H9 (cell line): ENCODE data around the gene STOM. TPM values are rescaled to one million over a fixed set of nuclear protein-coding genes. Genes with fewer than 3 reads are reported as not detected.

Source experiments
- DNase-seq: peaks from one replicate; pipeline ENCODE4 v3.0.0-alpha.2; 2017
- H2AFZ ChIP-seq: one replicate; pipeline ENCODE4 v1.6.1; 2013; ENCODE audit warnings: mild to moderate bottlenecking, low read length, control low read depth, moderate library complexity
- H2AK5ac ChIP-seq: 2 replicates; pipeline ENCODE4 v1.6.1; 2013; ENCODE audit warnings: low read length, control low read depth, mixed read lengths; ENCODE audit not compliant: insufficient read length
- H2BK120ac ChIP-seq: one replicate; pipeline ENCODE4 v1.6.1; 2013; ENCODE audit warnings: low read depth, mild to moderate bottlenecking, low read length, control low read depth, inconsistent platforms; ENCODE audit not compliant: poor library complexity, severe bottlenecking
- H2BK12ac ChIP-seq: 2 replicates; pipeline ENCODE4 v1.6.1; 2013; ENCODE audit warnings: low read length, control low read depth, mixed read lengths, low read depth; ENCODE audit not compliant: insufficient read length
- H2BK15ac ChIP-seq: 2 replicates; pipeline ENCODE4 v1.6.1; 2013; ENCODE audit warnings: low read depth, low read length, control low read depth
- H2BK20ac ChIP-seq: one replicate; pipeline ENCODE4 v1.6.1; 2013; ENCODE audit warnings: low read depth, mild to moderate bottlenecking, low read length, control low read depth, inconsistent platforms; ENCODE audit not compliant: poor library complexity, severe bottlenecking
- H2BK5ac ChIP-seq: 2 replicates; pipeline ENCODE4 v1.6.1; 2013; ENCODE audit warnings: low read length, control low read depth, mixed read lengths; ENCODE audit not compliant: insufficient read length
- H3K14ac ChIP-seq: 2 replicates; pipeline ENCODE4 v1.6.1; 2013; ENCODE audit warnings: low read length, control low read depth; ENCODE audit not compliant: insufficient read depth
- H3K18ac ChIP-seq: 2 replicates; pipeline ENCODE4 v1.6.1; 2013; ENCODE audit warnings: low read depth, mild to moderate bottlenecking, mixed read lengths, low read length, control low read depth; ENCODE audit not compliant: insufficient read length
- H3K23ac ChIP-seq: 2 replicates; pipeline ENCODE4 v1.6.1; 2013; ENCODE audit warnings: low read length, control low read depth, mixed read lengths, low read depth; ENCODE audit not compliant: insufficient read length
- H3K23me2 ChIP-seq: 2 replicates; pipeline ENCODE4 v1.6.1; 2013; ENCODE audit warnings: low read depth, mild to moderate bottlenecking, mixed read lengths, low read length, control low read depth; ENCODE audit not compliant: insufficient read length, poor library complexity, severe bottlenecking
- H3K27ac ChIP-seq: 2 replicates; pipeline ENCODE4 v1.5.1; 2013; ENCODE audit warnings: low read length, control low read depth, mixed read lengths, low read depth; ENCODE audit not compliant: insufficient read length
- H3K27me3 ChIP-seq: 2 replicates; pipeline ENCODE4 v1.6.1; 2013; ENCODE audit warnings: low read length, control low read depth, inconsistent platforms; ENCODE audit not compliant: insufficient read depth
- H3K4ac ChIP-seq: 2 replicates; pipeline ENCODE4 v1.6.1; 2013; ENCODE audit warnings: low read depth, mild to moderate bottlenecking, control low read depth, inconsistent platforms, low read length, moderate library complexity
- H3K4me1 ChIP-seq: 2 replicates; pipeline ENCODE4 v1.6.1; 2013; ENCODE audit warnings: low read length, control low read depth, inconsistent platforms; ENCODE audit not compliant: insufficient read depth
- H3K4me2 ChIP-seq: 2 replicates; pipeline ENCODE4 v1.6.1; 2013; ENCODE audit warnings: low read length, control low read depth, mixed read lengths; ENCODE audit not compliant: insufficient read length, insufficient read depth
- H3K56ac ChIP-seq: 2 replicates; pipeline ENCODE4 v1.6.1; 2013; ENCODE audit warnings: low read depth, mild to moderate bottlenecking, mixed read lengths, low read length, control low read depth; ENCODE audit not compliant: insufficient read length
- H3K79me1 ChIP-seq: 2 replicates; pipeline ENCODE4 v1.6.1; 2013; ENCODE audit warnings: low read depth, mild to moderate bottlenecking, moderate library complexity, low read length, control low read depth, inconsistent platforms; ENCODE audit not compliant: insufficient read depth, poor library complexity, severe bottlenecking
- H3K79me2 ChIP-seq: 2 replicates; pipeline ENCODE4 v1.6.1; 2013; ENCODE audit warnings: low read length, control low read depth, inconsistent platforms; ENCODE audit not compliant: insufficient read depth
- H3K9ac ChIP-seq: 2 replicates; pipeline ENCODE4 v1.6.1; 2013; ENCODE audit warnings: low read length, control low read depth, mixed read lengths; ENCODE audit not compliant: insufficient read length; ENCODE audit errors: extremely low read depth
- H3K9me3 ChIP-seq: one replicate; pipeline ENCODE4 v1.6.1; 2013; ENCODE audit warnings: low read depth, low read length, inconsistent platforms; ENCODE audit not compliant: control insufficient read depth
- H3T11ph ChIP-seq: one replicate; pipeline ENCODE4 v1.6.1; 2013; ENCODE audit warnings: mild to moderate bottlenecking, low read length, control low read depth, inconsistent platforms
- H4K20me1 ChIP-seq: one replicate; pipeline ENCODE4 v1.6.1; 2013; ENCODE audit not compliant: control insufficient read depth, insufficient read length, insufficient read depth
- H4K5ac ChIP-seq: 2 replicates; pipeline ENCODE4 v1.6.1; 2013; ENCODE audit warnings: low read depth, mild to moderate bottlenecking, mixed read lengths, low read length, control low read depth; ENCODE audit not compliant: insufficient read length
- H4K8ac ChIP-seq: replicated peaks from 2 replicates; pipeline ENCODE4 v1.6.1; 2013; ENCODE audit warnings: low read length, control low read depth, mixed read lengths, low read depth; ENCODE audit not compliant: insufficient read length
- H4K91ac ChIP-seq: 2 replicates; pipeline ENCODE4 v1.6.1; 2013; ENCODE audit warnings: low read depth, mild to moderate bottlenecking, moderate library complexity, mixed read lengths, low read length, control low read depth; ENCODE audit not compliant: insufficient read length
- H3K27ac Mint-ChIP-seq, 3 experiments: 2 replicates in 2 of 3; 3 replicates in 1 of 3; pipeline ENCODE4 v1.8.0; 2020 to 2021; ENCODE audit warnings: mixed read lengths in 3 of 3, mild to moderate bottlenecking in 1 of 3, moderate library complexity in 1 of 3
- H3K27me3 Mint-ChIP-seq: 2 replicates; pipeline ENCODE4 v1.8.0; 2021; ENCODE audit warnings: low read depth, mild to moderate bottlenecking, moderate library complexity, mixed read lengths
- H3K36me3 Mint-ChIP-seq, 3 experiments: 2 replicates in 2 of 3; 3 replicates in 1 of 3; pipeline ENCODE4 v1.8.0; 2020 to 2021; ENCODE audit warnings: low read depth in 3 of 3, mixed read lengths in 3 of 3; ENCODE audit not compliant: insufficient read depth in 1 of 3
- H3K4me1 Mint-ChIP-seq, 2 experiments: 2 replicates each; pipeline ENCODE4 v1.8.0; 2020; ENCODE audit warnings: mixed read lengths in 2 of 2
- H3K4me3 Mint-ChIP-seq, 2 experiments: 2 replicates in 1 of 2; 3 replicates in 1 of 2; pipeline ENCODE4 v1.8.0; 2020 to 2021; ENCODE audit warnings: mild to moderate bottlenecking in 2 of 2, mixed read lengths in 2 of 2, moderate library complexity in 1 of 2
- H3K9me3 Mint-ChIP-seq, 2 experiments: 2 replicates in 1 of 2; 3 replicates in 1 of 2; pipeline ENCODE4 v1.8.0; 2020; ENCODE audit warnings: mild to moderate bottlenecking in 2 of 2, mixed read lengths in 2 of 2, moderate library complexity in 1 of 2
- WGBS: extraction: QIAGEN DNeasy Blood & Tissue Kit; methylation state at CpG from one replicate; pipeline ENCODE4 v1.1.7; 2013; ENCODE audit warnings: missing lambda C conversion rate, low lambda C conversion rate, mixed read lengths; ENCODE audit not compliant: insufficient read length; ENCODE audit errors: extremely low coverage; 5-methylcytosine and 5-hydroxymethylcytosine counted together
- total RNA-seq: library from RNA; stranded (reverse); gene quantifications from 2 replicates; pipeline ENCODE4 v1.2.1, GENCODE V29; 2021
- TF ChIP-seq, protein P1 (sequence below): fragments of 200-600 bp; sonication (generic); conservative IDR thresholded peaks from 3 replicates; pipeline ENCODE4 v1.8.0; 2021; ENCODE audit warnings: antibody characterized with exemption, mild to moderate bottlenecking

STOM gene
- total RNA-seq, 1 experiment from 2014 or later = 15.3 TPM

DNA sequence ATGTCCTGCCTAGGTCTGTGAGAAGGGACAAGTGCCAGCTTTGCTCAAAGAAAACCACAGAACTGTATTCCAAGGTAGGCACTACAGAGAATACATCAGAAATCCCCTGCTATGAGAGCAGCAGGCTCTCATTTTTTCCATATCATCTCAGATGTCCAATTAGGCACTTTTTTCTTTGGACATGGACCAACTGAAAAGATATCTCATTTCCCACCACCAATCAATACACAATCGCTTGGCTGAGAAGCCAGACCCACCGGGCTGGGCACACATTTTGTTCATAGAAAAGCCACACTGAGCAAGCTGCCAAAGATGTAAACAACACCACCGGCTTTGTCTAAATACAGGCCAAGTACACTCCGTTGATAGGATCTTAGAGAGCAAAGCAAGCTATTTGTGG, 25.9 kb downstream of the STOM start:
- H3K9me3 Mint-ChIP-seq = no peaks in the 10 kb centered on the region
- Histone ChIP-seq H3K23ac (no peak overlapping the region), H2BK12ac (no peak overlapping the region), H3K14ac (no peak overlapping the region), H3K79me2 (no peaks in the 10 kb centered on the region), H2BK15ac (no peak overlapping the region), H3K27ac (no peak overlapping the region), H2AFZ (no peak overlapping the region), H3K27me3 (no peaks in the 10 kb centered on the region), H4K20me1 (no peaks in the 10 kb centered on the region), H4K8ac (no peak overlapping the region), H3K23me2 (no peaks in the 10 kb centered on the region), H2BK120ac (no peak overlapping the region), H4K5ac (no peak overlapping the region), H3K4me2 (no peak overlapping the region), H3T11ph (no peak overlapping the region), H4K91ac (no peak overlapping the region), H3K4ac (no peak overlapping the region), H2BK20ac (no peak overlapping the region), H2BK5ac (no peak overlapping the region), H3K79me1 (no peaks in the 10 kb centered on the region), H3K4me1 (no peaks in the 10 kb centered on the region), H3K9ac (no peak overlapping the region), H3K9me3 (no peaks in the 10 kb centered on the region), H3K56ac (no peak overlapping the region), H2AK5ac (no peak overlapping the region), H3K18ac (no peak overlapping the region)
- H3K36me3 Mint-ChIP-seq = peaks cover 0 to 5% (median 0%) of the 10 kb centered on the region in 3 experiments; a peak in 2 of 7 replicates
- DNase-seq = no peak
- H3K4me3 Mint-ChIP-seq = no peak overlapping the region
- H3K27me3 Mint-ChIP-seq = no peaks in the 10 kb centered on the region
- H3K4me1 Mint-ChIP-seq = no peaks in the 10 kb centered on the region
- no CpG with 5 or more reads among the region's 4 CpGs for WGBS
- TF ChIP-seq, protein P1, sequence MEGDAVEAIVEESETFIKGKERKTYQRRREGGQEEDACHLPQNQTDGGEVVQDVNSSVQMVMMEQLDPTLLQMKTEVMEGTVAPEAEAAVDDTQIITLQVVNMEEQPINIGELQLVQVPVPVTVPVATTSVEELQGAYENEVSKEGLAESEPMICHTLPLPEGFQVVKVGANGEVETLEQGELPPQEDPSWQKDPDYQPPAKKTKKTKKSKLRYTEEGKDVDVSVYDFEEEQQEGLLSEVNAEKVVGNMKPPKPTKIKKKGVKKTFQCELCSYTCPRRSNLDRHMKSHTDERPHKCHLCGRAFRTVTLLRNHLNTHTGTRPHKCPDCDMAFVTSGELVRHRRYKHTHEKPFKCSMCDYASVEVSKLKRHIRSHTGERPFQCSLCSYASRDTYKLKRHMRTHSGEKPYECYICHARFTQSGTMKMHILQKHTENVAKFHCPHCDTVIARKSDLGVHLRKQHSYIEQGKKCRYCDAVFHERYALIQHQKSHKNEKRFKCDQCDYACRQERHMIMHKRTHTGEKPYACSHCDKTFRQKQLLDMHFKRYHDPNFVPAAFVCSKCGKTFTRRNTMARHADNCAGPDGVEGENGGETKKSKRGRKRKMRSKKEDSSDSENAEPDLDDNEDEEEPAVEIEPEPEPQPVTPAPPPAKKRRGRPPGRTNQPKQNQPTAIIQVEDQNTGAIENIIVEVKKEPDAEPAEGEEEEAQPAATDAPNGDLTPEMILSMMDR = no peak
- no peak overlapping the region; a peak in 1 of 7 replicates for H3K27ac Mint-ChIP-seq
